Measurements from ENCODE around the gene KCNK7.
"Not testable (repeated sequence)": the region's sequence is repeated elsewhere in the genome, so short reads cannot be mapped to it uniquely, and the experiment has no call there.

KCNK7 gene, protein sequence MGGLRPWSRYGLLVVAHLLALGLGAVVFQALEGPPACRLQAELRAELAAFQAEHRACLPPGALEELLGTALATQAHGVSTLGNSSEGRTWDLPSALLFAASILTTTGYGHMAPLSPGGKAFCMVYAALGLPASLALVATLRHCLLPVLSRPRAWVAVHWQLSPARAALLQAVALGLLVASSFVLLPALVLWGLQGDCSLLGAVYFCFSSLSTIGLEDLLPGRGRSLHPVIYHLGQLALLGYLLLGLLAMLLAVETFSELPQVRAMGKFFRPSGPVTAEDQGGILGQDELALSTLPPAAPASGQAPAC

DNA sequence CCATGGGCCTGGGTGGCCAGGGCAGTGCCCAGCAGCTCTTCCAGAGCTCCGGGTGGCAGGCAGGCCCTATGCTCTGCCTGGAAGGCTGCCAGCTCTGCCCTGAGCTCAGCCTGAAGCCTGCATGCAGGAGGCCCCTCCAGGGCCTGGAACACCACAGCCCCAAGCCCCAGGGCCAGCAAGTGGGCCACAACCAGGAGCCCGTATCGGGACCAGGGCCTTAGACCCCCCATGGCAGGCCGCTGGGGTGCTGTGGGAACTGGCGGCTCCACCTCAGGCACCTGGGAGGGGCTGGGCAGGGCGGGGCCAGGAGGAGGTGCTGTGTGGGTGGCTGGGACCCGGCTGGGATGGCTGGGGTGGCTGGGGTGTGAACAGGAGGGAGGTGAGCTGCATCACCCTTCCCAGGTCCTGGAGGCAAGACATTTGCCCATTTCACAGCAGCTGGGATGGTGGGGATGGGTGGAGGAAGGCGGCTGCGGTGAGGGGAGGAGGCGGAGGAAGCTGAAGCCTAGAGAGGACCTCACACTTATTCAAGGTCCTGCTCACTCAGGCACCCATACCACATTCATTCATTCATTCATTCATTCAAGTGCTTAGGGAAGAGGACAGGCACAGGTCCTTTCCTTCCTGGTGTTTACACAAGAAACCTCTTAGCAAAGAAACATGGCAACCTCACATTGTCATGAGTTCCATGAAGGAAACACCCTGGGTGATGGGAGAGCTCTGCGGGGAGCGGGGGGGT, at the start of gene KCNK7:
Gene KCNK7 (minus strand): TSS at position 258 of the 739 bp plus-strand sequence. CDS start 28 bp downstream, at position 230.
- no peak for DNase-seq

DNA sequence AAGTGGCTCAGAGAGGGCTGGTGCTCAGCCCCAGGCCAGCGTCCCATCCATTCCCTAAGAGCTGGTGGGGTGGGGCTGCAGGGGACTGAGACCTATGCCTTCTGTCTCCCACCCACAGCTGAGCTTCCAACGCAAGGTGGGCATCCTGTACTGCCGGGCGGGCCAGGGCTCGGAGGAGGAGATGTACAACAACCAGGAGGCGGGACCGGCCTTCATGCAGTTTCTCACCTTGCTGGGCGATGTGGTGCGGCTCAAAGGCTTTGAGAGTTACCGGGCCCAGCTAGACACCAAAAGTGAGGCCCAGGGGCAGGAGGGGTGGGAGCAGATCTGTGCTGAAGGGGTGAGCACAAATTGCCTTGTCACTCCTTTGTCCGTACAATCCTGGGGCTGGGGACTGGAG, 49.2 kb upstream of the KCNK7 start:
- DNase-seq = no peak

DNA sequence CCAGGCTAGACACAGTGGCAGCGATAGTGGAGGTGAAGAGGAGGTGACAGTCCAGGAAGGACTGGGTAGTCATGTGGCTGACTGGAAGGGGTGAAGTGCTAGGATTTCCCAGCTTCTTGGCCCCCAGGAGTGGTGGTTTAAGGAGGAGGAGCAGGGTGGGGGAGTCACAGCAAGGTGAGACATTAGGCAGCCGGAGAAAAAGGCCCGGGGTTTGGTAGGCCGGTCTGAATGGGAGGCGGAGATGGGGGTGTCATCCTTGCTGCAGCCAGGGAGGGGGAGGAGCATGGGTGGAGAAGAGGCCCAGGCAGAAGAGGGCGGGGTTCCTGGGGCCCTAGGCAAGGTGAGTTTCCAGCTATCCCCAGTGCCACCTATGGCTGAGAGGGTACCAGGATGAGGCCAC, 48.4 kb upstream of the KCNK7 start:
- DNase-seq = no peak

DNA sequence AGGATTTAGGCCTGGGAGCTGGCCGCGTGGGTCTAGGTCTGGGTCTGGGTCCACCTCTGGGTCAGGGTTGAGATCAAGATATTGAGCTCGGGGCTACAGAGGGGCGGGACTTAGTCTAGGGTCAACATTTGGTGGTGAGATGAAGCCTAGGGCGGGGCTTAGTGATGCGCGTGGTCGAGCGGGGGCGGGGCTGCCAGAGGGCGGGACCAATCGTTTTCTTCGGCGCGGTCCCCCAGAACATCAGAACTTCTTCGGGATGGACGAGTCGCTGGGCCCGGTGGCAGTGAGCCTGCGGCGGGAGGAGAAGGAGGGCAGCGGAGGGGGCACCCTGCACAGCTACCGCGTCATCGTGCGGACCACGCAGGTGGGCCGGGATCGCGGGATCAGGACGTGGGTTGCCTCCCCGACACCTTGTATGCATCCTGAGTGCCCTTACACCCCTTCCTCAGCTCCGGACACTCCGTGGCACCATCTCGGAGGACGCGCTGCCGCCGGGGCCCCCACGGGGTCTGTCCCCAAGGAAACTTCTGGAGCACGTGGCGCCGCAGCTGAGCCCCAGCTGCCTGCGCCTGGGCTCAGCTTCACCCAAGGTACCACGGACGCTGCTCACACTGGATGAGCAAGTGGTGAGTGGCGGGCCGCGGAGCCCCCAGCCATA, 46.5 kb upstream of the KCNK7 start:
- DNase-seq = no peak

DNA sequence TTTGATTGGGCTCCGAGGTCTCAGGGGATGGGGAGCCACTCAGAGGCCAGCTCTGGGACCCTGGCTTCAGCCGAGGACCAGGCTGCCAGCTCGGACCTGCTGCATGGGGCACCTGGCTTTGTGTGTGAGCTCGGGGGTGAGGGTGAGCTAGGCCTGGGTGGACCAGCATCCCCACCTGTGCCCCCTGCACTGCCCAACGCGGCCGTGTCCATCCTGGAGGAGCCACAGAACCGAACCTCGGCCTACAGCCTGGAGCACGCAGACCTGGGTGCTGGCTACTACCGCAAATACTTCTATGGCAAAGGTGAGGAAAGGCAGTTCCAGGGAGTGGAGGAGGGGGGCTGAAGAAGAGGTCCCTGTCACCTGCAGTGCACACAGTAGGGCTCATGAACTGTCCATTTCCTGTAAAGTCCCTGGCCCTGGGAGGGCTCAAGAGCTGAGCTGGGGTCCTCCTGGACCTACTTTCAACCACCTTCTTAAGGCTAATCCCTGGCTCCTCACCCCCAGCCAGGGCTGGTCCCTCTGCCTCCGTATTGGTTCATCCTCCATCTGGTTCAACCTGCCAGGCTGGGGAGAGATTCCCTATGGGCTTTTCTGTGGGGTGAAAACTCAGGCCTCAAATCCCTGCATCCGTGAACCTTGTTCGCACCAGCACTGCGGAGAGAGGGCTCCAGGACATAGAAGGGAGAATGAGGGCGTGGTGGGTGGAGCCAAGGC, 45.9 kb upstream of the KCNK7 start:
- no peak for DNase-seq

DNA sequence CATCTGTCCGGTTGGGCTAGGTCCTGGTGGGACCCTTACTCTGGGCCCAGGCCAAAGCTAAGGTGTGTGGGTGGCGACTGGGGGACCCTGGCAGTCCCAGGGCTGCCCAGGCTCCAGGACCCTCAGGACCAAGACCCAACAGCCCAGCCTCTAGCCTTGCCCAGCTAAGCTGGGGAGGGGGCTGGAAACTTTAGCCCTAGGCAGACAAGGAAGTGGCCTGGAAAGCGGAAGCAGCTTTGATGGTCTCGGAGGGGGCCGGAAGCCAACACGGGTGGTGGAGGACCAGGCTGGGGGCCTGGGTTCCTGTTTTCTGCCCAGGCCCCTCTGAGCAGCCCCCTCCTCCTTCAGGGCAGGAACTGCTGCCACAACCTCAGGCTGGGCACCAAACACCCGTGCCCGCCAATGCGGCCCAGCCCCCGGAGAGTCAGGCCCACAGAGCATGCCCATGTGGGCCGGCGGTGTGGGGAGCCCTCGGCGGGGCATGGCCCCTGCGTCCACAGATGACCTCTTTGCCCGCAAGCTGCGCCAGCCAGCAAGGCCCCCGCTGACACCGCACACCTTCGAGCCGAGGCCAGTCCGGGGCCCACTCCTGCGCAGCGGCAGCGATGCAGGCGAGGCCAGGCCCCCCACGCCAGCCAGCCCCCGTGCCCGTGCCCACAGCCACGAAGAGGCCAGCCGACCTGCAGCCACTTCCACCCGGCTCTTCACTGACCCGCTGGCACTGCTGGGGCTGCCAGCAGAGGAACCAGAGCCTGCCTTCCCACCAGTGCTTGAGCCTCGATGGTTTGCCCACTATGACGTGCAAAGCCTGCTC, 45.1 kb upstream of the KCNK7 start:
- no peak for DNase-seq

DNA sequence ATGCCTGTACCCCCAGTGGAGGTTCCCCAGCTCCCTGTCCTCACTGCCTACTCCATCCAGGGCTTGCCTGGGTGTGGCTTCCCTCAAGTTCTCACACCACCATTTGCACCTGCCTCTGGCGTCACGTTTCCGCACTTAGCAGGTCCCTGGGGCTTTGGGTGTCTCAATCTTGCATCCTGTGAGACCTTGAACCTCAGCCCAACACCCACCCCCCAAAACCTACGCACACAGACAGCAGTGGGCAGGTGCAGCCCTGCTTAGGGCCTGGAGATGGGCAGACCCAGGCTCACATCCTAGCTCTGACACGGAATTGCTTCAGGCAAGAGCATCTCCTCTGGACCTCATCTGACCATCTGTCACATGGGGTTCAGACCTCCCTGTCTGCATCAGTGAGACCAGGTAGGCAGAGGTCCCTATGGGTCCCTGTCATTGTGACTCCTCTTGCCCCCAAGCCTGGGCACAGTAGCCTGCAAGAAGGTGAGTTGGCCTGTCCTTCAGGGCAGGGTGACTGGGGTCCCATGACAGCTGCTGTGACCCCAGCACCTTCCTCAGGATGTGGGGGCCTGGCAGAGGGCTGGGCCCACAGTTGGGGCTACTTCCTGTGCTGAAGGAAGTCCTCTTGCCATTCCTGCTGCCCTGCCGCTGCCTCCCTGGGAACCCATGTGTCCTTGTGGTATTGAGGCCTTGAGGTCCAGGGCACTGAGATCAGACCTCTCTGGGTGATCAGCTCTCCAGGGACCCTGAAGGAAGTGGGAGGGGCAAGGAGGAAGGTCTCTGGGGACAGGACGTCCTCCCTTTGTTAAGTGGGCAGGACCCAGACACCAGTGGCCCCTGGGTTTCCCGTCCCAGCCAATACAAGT, 44.3 kb upstream of the KCNK7 start:
- no peak for DNase-seq

DNA sequence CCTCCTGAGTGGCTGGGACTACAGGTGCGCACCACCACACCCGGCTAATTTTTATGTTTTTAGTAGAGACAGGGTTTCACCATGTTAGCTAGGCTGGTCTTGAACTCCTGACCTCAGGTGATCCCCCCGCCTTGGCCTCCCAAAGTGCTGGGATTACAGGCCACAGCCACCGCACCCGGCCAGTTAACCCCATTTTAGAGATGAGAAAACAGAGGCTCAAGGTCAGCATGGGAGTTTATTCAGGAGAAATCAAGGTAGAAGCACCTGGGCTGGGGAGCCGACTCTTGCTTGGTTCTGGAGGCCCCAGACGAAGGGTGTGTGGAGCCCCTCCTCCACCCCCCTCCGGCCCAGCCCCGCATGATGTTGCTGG, 43.6 kb upstream of the KCNK7 start:
- not testable (repeated sequence) for DNase-seq

DNA sequence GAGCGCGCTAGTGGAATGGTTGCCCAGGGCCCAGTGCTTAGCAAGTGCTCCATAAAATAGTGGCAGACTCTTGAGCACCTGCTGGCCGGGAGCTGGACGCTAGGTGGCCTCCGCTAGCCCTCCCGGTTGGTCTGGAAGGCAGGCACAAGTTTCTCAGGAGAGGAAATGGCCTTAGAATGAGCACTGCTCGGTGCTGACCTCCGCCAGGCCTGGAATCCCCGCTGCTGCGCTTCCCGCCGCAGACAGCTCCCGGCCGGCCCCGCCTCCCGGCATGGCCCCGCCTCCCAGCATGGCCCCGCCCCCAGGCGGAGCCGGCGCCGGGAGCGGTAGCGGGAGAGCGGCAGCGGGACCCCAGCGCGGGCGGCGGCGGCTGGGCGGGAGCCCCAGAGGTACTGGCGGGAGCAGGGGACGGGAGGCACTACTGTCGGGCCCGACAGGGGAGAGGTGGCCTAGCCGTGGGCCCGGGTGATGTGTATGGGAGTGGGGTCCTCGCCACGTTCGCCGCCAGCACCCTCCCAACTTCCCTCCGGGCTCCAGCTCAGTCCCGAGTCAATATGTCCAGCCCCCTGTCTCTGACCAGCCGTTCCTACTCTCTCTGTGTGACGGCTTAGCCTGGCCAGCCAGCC, 42.3 kb upstream of the KCNK7 start, which contains the start of gene SIPA1:
Gene SIPA1 (plus strand): TSS at position 308 of the 626 bp plus-strand sequence. CDS start 2,821 bp downstream, outside the sequence.
- DNase-seq = peak; percentile 79

DNA sequence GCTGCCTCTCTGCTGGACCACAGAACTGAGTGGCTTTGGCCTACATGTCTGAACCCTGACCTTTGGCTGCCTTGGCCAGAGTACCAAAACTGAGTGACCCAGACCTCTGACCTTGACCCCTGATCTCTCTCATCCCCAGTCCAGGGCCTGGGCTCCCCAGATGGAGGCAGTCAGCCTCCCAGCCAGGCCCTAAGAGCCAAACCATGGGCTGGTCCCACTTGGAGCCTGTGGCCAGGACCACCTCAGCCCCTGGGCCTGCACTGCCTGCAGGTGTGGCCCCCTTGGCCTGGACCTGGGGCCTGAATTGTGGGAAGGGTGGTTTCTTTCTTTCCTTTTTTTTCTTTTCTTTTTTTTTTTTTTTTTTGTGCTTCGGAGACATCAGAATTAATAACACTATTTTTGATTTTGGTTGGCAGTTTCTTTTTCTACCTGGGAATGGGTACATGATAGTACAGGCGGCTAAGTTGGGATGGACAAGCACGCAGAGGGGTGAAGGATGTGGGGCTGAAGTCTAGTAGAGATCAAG, 41.5 kb upstream of the KCNK7 start:
- no peak for DNase-seq

DNA sequence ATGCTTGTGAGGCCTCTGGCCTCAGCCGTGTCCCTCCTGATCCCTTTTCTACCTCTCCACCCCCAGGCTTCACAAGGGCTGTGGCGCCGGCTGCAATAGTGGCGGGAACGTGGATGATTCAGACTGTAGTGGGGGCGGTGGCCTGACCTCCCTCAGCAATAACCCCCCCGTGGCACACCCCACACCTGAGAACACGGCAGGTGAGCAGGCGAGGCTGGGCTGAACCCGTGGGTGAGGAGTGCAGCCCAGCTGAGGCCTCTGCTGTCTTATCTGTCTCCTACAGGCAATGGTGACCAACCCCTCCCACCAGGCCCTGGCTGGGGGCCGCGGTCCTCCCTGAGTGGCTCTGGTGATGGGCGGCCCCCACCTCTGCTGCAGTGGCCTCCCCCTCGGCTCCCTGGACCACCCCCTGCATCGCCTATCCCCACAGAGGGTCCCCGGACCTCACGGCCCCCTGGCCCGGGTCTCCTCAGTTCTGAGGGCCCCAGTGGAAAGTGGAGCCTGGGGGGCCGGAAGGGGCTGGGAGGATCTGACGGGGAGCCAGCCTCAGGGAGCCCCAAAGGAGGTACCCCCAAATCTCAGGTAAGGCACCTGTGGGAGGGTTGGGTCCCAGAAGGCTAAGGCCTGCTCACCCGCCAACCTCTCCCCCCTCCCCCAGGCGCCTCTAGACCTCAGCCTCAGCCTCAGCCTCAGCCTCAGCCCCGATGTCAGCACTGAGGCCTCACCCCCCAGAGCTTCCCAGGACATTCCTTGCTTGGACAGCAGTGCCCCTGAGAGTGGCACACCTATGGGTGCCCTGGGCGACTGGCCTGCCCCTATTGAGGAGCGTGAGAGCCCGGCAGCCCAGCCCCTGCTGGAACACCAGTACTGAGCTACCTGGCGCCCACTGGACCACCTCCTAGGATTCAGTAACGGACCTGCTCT, 40.8 kb upstream of the KCNK7 start:
- DNase-seq = no peak

DNA sequence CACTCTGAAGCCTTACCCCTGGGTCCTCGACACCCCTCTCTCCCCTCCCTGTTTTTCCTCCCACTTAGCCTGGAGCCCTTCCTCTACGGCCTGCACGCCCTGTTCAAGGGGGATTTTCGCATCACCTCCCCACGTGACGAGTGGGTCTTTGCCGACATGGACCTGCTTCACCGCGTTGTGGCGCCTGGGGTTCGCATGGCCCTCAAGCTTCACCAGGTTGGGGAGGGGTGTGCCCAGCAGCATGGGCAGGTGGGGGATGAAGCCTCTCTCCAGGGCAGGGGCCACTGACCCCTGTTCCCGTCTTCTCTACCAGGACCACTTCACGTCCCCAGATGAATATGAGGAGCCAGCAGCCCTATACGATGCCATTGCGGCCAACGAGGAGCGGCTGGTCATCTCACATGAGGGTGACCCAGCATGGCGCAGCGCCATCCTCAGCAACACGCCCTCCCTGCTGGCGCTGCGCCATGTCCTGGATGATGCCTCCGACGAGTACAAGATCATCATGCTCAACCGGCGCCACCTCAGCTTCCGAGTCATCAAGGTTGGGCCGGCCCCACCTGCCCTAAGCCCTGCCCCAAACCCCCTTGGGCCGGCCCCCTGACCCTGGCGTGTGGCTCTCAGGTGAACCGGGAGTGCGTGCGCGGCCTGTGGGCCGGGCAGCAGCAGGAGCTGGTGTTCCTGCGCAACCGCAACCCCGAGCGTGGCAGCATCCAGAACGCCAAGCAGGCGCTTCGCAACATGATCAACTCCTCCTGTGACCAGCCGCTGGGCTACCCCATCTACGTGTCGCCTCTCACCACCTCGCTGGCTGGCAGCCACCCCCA, 39.5 kb upstream of the KCNK7 start:
- no peak for DNase-seq

DNA sequence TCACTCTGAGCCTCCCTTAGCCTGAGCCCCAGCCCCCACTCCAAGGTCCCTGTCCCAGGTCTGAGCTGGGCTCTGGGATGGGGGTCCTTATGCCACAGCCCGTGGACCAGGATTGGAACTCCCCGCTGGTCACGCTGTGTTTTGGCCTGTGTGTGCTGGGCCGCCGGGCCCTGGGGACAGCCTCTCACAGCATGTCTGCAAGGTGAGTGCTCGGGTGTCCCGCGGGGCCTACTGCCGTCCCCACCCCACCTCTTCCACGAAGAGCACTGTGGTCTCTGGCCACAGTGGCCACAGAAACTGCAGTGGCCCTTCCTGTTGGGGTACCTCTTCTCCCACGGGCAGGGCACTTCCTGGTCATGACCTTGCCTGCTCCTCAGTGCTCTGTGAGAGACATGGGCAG, 38.8 kb upstream of the KCNK7 start:
- DNase-seq = no peak

DNA sequence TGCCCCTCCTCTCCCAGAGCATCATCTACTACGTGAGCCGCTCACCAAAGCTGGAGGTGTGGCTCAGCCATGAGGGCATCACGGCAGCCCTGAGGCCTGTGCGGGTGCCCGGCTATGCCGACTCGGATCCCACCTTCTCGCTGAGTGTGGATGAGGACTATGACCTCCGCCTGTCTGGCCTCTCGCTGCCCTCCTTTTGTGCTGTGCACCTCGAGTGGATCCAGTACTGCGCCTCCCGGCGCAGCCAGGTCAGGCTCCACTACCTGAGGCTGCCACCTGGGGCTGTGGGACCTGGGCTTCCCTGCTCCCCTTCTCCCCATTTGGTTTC, 38.5 kb upstream of the KCNK7 start:
- DNase-seq = no peak

DNA sequence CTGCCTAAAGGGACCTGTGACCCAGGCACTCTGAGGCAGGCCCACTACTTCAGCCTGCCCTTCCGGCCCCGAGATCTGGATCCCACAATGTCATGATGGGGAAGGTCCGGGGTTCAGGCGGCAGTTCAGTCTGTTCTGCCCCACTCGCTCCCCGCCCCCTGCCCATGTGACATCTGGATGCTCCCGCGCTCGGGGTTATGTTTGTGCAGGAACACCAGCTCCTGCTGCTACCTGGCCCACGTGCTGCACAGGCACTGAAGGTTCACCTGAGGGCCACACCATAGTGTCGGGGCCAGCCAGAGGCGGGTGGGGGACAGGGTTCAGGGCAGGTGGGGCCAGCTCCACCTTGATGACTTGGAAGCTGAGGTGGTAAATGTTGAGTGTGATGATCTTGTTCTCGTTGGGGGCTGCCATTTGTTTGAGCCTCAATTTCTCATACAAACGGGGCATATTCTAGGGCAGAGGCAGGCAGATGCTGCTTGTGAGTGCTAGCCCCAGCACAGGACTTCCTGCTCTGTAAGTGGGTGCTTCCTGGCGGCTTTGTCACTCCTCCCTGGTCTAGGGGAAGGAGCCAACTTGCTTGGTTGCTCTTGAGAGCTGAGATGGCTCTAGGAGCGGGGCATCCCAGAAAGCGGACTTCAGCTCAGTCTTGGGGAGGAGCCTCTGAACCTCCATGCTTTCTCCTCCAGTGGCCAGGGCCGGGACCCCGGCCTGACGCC, 37.9 kb upstream of the KCNK7 start:
- no peak for DNase-seq

DNA sequence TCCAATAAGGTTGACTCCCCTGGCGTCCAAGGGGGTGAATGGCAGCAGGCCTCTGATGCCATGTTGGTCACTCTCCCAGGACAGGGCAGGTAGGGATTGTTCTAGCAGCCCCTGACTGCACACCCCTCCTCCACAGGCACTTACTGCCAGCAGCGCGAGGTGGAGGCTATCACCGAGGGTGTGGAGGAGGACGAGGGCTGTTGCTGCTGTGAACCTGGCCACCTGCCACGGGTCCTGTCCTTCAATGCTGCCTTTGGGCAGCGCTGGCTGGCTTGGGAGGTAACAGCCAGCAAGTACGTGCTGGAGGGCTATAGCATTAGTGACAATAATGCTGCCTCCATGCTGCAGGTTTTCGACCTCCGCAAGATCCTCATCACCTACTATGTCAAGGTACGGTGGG, 34.6 kb upstream of the KCNK7 start:
- DNase-seq = no peak

DNA sequence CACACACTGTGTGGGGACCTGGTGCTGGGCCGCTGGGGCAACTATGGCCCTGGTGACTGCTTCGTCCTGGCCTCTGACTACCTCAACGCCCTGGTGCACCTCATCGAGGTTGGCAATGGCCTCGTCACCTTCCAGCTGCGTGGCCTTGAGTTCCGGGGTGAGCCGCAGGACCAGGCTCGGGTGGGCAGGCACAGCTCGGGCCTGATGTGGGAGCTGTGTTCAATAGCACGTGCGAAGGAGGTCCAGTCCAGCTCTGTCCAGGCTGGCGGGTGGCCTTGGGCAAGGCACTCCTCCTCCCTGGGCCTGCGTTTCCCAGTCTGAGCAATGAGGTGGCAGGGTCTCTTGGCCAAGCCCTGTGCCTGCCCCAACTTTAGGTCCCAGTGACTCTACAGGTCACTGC, 34.0 kb upstream of the KCNK7 start:
- DNase-seq = no peak

DNA sequence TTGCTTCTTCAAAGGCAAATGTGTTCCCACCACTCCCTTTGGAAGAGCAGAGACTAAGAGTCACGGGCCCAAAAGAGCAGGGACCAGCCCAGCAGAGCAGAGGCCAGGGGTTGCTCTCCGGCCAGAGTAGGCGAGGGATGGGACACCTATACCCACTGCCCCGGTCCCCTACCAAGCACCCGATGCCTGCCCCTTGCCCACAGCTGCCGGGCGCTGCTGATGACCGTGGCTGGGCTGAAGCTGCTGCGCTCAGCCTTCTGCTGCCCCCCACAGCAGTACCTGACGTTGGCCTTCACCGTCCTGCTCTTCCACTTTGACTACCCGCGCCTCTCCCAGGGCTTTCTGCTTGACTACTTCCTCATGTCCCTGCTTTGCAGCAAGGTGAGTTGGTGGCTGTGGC, 31.6 kb upstream of the KCNK7 start:
- no peak for DNase-seq

Data from stimulated activated CD4-positive, alpha-beta T cell treated with anti-CD3 and anti-CD28 coated beads, Interleukin-12 subunit alpha, Interleukin-12 subunit beta, amount 100 ng/mL, for 4 hours (primary cell).